HepG2 (cell line): Measurements from ENCODE around the gene BUB1.

Source experiments
- CTCF ChIP-seq: sonication (generic); formaldehyde crosslinking; IDR thresholded peaks from 2 replicates; pipeline ENCODE4 v1.5.0; 2020; ENCODE audit warnings: mild to moderate bottlenecking, missing genetic modification reagents, moderate library complexity
- ELF1 ChIP-seq: sonication (generic); formaldehyde crosslinking; IDR thresholded peaks from 2 replicates; pipeline ENCODE4 v1.4.0; 2020; ENCODE audit warnings: missing genetic modification reagents
- JUN ChIP-seq: sonication (generic); formaldehyde crosslinking; IDR thresholded peaks from 2 replicates; pipeline ENCODE4 v1.4.0; 2020; ENCODE audit warnings: mild to moderate bottlenecking, missing genetic modification reagents
- RAD21 ChIP-seq: fragments of 450-650 bp; formaldehyde crosslinking; IDR thresholded peaks from 2 replicates; pipeline ENCODE4 v1.5.0; 2020; ENCODE audit warnings: mild to moderate bottlenecking
- RBM22 ChIP-seq: fragments of 200-400 bp; formaldehyde crosslinking; optimal IDR thresholded peaks from 2 replicates; pipeline ENCODE3; 2017; ENCODE audit warnings: mild to moderate bottlenecking, low read length, moderate library complexity
- USF2 ChIP-seq, 2 experiments: sonication (generic) in 1 of 2; formaldehyde crosslinking in 1 of 2; IDR thresholded peaks; 2 replicates each; pipeline versions ENCODE4 v1.5.1 to v1.6.1; 2011 to 2020; ENCODE audit warnings: borderline replicate concordance in 1 of 2, low read depth in 1 of 2, low read length in 1 of 2, mild to moderate bottlenecking in 1 of 2, missing genetic modification reagents in 1 of 2, moderate library complexity in 1 of 2
- ZBTB7A ChIP-seq: sonication (generic); formaldehyde crosslinking; IDR thresholded peaks from 2 replicates; pipeline ENCODE4 v1.8.0; 2022; ENCODE audit warnings: mild to moderate bottlenecking, missing genetic modification reagents
- ZNF138 ChIP-seq: sonication (generic); formaldehyde crosslinking; IDR thresholded peaks from 2 replicates; pipeline ENCODE4 v1.5.0; 2020; ENCODE audit warnings: mild to moderate bottlenecking, low read depth, missing genetic modification reagents
- ZNF282 ChIP-seq: fragments of 450-650 bp; IDR thresholded peaks from 2 replicates; pipeline ENCODE4 v1.6.1; 2018; ENCODE audit not compliant: partially characterized antibody
- ZNF597 ChIP-seq: sonication (generic); formaldehyde crosslinking; IDR thresholded peaks from 2 replicates; pipeline ENCODE4 v1.5.0; 2020; ENCODE audit warnings: missing genetic modification reagents
- ZNF660 ChIP-seq: sonication (generic); formaldehyde crosslinking; IDR thresholded peaks from 2 replicates; pipeline ENCODE4 v1.5.1; 2020; ENCODE audit warnings: mild to moderate bottlenecking, low read depth, missing genetic modification reagents, borderline replicate concordance

GRCh38 chr2:110673201-110673600 is 4.7 kb downstream of the BUB1 start:
- TF ChIP-seq ZNF138 (no peak), ZBTB7A (CRISPR knock-in tag) (no peak), RBM22 (no peak), ELF1 (CRISPR knock-in tag) (no peak), ZNF282 (no peak), USF2 (IDR thresholded peaks at IDR 0.05; ENCODE audit: low read depth, low read length) (no peak), USF2 (CRISPR knock-in tag; IDR thresholded peaks at IDR 0.05; ENCODE audit: borderline replicate concordance) (no peak), CTCF (CRISPR knock-in tag) (no peak), JUN (CRISPR knock-in tag) (no peak), ZNF660 (CRISPR knock-in tag) (no peak), RAD21 (CRISPR knock-in tag) (no peak), ZNF597 (CRISPR knock-in tag) (no peak)
